ENCODE results near the gene CCDC9.

DNA sequence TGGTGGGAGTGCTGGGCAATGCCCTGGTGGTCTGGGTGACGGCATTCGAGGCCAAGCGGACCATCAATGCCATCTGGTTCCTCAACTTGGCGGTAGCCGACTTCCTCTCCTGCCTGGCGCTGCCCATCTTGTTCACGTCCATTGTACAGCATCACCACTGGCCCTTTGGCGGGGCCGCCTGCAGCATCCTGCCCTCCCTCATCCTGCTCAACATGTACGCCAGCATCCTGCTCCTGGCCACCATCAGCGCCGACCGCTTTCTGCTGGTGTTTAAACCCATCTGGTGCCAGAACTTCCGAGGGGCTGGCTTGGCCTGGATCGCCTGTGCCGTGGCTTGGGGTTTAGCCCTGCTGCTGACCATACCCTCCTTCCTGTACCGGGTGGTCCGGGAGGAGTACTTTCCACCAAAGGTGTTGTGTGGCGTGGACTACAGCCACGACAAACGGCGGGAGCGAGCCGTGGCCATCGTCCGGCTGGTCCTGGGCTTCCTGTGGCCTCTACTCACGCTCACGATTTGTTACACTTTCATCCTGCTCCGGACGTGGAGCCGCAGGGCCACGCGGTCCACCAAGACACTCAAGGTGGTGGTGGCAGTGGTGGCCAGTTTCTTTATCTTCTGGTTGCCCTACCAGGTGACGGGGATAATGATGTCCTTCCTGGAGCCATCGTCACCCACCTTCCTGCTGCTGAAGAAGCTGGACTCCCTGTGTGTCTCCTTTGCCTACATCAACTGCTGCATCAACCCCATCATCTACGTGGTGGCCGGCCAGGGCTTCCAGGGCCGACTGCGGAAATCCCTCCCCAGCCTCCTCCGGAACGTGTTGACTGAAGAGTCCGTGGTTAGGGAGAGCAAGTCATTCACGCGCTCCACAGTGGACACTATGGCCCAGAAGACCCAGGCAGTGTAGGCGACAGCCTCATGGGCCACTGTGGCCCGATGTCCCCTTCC lies 63.9 kb downstream of the CCDC9 start:
- TF ChIP-seq SUZ12 (IDR thresholded peaks at IDR 0.05; ENCODE audit: extremely low read depth, insufficient read depth, insufficient read length) = no peak
- TF ChIP-seq YY1 (IDR thresholded peaks at IDR 0.05; ENCODE audit: insufficient read depth, insufficient read length) = no peak
